Skin of body (tissue), 2 donors: ENCODE measurements around the gene GRM8. TPM values are rescaled to one million over a fixed set of nuclear protein-coding genes. Genes with fewer than 3 reads are reported as not detected.

Experiments used
- DNase-seq: peaks from one replicate; lab custom pipeline; 2025; lab: John Stamatoyannopoulos, UW
- total RNA-seq: library from RNA; depleted of rRNA; stranded (reverse); fragments of >200 nt; gene quantifications from one replicate; pipeline ENCODE4 v1.2.3, GENCODE V29; 2014

The GRM8 gene
- total RNA-seq, 1 donor from 2014 or later, result 1.9 TPM

- no peak for DNase-seq
Observed at GRCh38 chr7:126728967-126729366, 523.8 kb downstream of the GRM8 start.

DNA sequence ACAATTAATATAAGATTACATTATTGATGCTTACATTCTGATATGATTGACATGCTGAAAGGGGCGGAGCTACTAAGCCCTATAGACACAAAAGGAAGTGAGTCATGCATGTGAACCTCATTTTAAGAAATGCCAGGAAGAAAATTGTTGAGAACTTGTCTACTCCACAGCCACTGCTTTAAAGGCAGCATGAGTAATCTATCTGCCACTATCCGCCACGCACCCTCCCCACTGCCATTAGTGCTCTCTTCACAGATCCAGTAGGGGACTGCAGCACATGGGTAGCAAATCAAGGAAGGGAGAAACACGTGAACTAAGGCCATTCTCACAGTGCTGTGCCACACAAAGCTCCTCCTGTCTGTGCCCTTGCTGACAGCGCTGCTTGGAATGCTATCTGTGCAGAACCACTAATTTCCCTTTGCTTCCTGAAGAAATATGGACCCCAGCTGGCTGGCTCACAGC is 524.8 kb downstream of the GRM8 start:
- no peak for DNase-seq

GRCh38 chr7:126723966-126724544 is 528.7 kb downstream of the GRM8 start:
- DNase-seq, result no peak

DNA sequence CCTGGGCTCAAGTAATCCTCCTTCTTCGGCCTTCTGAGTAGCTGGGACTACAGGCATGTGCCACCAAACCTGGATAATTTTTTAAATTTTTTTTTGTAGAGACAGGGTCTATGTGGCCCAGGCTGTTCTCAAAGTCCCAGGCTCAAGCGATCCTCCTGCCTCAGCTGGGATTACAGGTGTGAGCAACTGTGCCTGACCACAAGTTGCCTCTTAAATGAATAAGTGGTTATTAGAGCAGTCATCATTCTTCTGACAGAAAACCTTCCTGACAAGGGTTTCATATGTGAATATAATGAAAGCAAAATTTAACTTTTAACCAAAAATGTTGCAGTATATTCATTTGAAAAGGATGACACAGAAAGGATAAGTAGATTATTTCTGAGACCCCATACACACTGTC is 532.5 kb downstream of the GRM8 start:
- DNase-seq, result no peak

- DNase-seq, result no peak
Observed at GRCh38 chr7:126718419-126718818, 534.3 kb downstream of the GRM8 start.

GRCh38 chr7:126716321-126716720 is 536.4 kb downstream of the GRM8 start:
- DNase-seq, result no peak

GRCh38 chr7:126715076-126715475 is 537.7 kb downstream of the GRM8 start:
- no peak for DNase-seq

DNA sequence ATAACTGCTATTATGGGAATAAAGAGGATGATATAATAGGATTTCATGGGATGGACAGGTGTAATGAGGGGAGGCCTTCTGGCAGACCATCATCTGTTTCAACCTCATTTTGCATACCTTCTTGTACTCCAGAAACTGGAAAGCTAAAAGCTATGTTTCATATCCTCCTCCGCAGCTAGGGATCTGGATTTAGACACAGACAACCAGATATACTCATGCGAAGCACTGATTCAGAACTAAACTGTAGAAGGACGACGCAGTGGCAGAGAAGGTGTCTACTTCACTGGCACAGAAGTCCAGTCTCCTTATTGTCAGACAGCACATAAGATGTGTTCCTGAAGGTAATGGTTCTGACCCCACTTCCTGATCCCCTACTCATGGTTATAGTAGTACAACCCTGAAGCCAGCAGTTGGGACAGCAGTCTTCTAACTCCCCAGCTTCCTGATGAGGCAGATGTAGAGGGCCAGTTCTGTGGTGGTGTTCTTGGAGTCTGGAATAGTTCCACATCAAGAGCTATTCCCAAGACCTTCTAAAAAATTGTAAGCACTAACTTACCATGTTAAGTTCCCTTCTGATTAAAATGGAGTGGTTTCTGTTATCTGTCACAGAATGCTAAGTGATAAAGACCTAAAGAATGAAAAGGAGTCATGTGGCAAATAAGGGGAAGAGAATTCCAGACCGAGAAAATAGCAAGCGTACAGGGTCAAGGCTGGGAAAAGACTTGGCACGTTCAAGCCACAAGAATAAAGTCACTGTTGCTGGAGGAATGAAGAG is 550.3 kb downstream of the GRM8 start:
- no peak for DNase-seq

- DNase-seq, result peak; percentile 11
Observed at GRCh38 chr7:126700807-126701604, 551.7 kb downstream of the GRM8 start.

DNA sequence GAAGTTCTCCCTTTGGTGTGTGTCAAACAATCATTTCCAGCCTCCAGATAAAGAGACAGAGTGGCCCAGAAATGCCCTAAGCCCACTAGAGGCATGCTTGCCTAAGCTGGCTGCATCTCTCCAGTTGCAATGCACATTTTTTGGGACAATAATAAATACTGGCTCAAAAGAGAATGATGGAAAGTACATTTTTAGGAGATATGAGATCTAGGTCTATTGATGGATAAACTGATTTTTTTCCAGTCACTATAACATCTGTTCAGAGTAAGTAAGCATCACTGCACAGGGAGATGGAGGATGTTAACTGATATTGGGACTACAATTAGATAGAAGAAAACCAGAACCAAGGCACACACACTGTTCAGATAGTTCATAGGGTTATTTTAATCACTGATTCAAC is 553.0 kb downstream of the GRM8 start:
- no peak for DNase-seq

DNA sequence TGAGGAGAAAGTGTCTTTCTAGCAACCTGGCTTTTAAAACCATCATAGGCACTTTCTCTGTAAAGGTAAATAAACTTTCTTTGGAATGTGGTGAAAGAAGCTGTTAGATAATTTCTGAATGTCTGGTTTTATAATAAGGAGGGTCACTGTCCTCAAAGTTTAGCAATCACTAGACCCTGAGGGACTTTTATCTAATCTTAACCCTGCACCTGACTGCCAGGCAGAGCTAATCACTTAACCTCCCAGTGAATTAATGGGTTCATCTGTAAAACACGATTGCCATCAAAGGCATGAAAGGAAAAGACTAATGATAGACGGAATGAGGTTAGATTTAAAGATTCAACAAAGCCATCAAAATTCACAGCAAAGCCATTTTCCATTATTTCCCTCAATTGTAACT is 553.8 kb downstream of the GRM8 start:
- no peak for DNase-seq

- no peak for DNase-seq
Observed at GRCh38 chr7:126698446-126698845, 554.3 kb downstream of the GRM8 start.

GRCh38 chr7:126696256-126697038 is 556.3 kb downstream of the GRM8 start:
- no peak for DNase-seq

GRCh38 chr7:126690848-126691751 is 561.6 kb downstream of the GRM8 start:
- DNase-seq, result no peak

- DNase-seq, result no peak
Observed at GRCh38 chr7:126690104-126690503, 562.6 kb downstream of the GRM8 start.

GRCh38 chr7:126689037-126689436 is 563.7 kb downstream of the GRM8 start:
- no peak for DNase-seq

DNA sequence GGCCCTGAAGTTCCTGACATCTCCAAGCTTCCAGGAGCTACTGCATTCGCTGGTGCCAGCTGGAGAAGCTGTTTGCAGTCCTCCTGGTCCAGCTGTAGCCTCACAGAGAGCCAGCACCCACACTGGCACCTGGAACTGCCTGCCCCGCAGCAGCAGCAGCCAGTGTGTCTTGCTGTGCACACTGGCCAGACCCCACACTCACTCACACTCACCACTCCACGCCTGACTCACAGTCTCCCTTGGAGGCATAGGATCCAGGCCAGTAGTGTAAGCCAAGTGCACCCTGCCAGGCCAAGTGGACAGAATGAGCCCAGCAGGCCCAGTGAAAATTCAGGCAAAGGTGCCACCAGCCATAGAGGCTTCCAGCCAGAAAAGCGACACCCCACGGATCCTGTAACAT is 566.3 kb downstream of the GRM8 start:
- DNase-seq, result no peak

DNA sequence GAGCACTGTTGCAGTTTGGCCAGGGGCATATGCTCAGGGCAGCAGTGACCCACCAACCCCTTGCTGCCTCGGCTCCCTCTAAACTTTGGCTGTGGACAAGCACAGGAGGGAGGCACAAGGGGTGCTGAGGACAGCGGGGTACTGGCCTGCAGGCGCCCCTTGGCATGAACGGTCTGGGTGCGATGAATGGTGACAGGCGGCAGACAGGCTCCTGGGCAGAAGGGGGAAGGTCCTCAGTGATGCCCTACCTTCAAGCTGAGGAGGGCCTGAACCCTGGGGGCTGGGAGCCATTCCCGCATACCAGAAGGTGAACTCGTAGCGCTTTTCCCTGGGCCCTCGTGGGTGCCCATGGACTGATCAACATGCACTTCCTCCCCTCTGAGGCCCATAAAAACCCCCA is 567.1 kb downstream of the GRM8 start:
- DNase-seq, result no peak

GRCh38 chr7:126685018-126685573 is 567.6 kb downstream of the GRM8 start:
- no peak for DNase-seq

GRCh38 chr7:126682176-126682575 is 570.6 kb downstream of the GRM8 start:
- DNase-seq, result no peak
